GM12801 (cell line): ENCODE data around the gene BNC2.

Experiments
- TF ChIP-seq, protein P1 (sequence below): IDR thresholded peaks from one replicate; pipeline ENCODE4 v1.5.1; 2011; ENCODE audit warnings: control low read depth; ENCODE audit not compliant: insufficient read length; ENCODE audit errors: extremely low read depth

BNC2 gene

DNA sequence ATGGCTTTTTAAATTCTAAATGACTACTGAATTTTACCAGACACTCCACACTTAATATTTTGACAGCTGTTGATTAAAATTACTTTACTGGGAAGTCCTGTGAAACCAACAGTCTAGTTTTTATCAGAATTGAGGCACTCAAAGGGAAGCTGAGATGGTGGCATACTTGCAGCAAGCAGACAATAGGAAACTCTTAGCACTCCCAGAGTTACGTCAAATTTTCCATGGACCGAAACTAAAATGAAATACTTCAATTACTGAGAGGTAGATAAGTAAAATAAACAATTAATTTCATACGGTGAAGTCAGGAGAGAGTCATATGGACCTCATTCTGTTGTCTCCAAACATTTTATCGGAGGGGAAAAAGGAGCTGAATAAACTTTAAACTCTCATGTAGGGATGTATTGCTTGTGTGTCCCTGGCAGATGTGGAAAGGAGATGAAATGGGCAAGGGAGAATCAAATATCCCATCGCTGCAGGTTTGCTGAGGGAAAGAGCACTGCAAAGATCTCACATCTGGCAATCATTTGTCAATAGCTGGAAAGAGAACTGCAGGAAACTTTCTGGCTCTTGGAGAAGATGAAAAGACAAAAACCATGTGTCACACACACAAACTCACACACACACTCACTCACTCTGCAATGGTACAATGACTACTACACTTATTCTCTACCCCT is 189.4 kb downstream of the BNC2 start:
- TF ChIP-seq, protein P1, sequence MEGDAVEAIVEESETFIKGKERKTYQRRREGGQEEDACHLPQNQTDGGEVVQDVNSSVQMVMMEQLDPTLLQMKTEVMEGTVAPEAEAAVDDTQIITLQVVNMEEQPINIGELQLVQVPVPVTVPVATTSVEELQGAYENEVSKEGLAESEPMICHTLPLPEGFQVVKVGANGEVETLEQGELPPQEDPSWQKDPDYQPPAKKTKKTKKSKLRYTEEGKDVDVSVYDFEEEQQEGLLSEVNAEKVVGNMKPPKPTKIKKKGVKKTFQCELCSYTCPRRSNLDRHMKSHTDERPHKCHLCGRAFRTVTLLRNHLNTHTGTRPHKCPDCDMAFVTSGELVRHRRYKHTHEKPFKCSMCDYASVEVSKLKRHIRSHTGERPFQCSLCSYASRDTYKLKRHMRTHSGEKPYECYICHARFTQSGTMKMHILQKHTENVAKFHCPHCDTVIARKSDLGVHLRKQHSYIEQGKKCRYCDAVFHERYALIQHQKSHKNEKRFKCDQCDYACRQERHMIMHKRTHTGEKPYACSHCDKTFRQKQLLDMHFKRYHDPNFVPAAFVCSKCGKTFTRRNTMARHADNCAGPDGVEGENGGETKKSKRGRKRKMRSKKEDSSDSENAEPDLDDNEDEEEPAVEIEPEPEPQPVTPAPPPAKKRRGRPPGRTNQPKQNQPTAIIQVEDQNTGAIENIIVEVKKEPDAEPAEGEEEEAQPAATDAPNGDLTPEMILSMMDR = no peak

DNA sequence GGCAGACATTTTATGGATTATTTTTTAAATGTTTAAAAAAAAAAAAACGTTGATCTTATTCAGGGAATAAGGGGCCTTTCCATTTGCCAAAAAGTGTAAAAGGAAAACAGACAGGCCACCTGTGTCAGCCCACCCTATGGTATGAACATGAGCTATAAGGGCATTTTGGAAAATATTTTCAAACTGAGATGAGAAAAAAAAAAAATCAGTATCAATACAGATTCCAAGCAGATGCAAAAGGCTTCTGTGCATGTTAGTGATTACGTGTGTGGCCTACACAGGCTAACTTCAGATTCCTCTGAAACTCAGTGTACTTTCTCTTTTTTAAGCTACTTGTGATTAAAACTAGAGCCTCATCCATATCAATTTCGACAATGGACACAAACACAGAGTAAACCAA is 189.9 kb downstream of the BNC2 start:
- TF ChIP-seq, protein P1 = no peak

DNA sequence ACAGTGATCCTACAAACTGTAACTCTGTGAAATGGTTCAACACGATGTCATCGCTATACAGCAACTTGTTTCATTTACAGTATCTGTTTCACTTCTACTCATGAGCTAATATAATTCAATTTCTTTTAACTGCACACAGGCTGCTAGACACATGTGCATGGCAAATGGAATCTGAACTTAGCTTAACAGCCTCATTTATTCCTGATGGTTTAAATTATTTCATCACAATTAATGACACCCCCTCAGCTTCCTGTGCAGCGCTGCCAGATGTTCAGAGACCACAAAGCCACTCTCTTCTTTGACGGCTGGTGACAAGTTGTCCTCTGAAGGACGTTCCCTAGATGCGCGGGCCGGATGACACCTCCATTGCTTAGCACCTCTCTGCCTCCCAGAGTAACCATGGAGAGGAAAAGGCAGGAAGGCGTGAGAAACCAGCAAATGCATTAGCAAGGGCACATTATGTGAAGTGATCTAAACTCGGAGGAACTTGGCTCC is 191.1 kb downstream of the BNC2 start:
- TF ChIP-seq, protein P1 = no peak

DNA sequence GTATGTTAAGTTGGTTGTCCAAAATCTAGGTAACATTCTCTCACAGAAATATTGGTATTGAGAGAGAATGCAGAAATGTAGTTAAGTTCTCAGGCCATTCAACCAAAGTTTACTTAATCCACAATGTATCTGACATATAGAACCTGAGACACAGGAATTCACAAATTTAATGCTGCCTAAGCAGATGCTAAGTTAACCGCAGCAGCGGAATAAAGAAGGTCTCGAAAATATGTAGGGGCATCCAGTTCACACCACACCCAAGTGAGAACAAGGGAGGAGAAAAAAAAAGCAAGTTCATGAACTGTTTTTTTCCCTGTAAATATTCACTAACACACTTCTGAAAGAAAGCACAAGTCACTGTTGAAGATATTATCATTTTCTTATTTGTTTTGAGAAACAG is 194.0 kb downstream of the BNC2 start:
- TF ChIP-seq, protein P1 = no peak

DNA sequence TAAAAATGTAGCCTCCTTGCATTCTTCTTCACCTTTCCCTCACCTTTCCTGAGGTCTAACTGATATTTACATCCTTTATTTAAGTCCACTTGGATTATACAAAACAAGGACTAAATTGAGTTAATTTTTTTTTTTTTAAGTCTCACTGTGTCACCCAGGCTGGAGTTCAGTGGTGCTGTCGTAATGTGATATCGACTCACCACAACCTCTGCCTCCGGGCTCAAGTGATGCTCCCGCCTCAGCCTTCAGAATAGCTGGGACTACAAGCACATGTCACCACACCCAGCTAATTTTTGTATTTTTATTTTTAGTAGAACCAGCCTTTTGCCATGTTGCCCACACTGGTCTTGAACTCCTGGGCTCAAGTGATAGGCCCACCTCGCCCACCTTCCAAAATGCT is 195.3 kb downstream of the BNC2 start:
- TF ChIP-seq, protein P1 = no peak

DNA sequence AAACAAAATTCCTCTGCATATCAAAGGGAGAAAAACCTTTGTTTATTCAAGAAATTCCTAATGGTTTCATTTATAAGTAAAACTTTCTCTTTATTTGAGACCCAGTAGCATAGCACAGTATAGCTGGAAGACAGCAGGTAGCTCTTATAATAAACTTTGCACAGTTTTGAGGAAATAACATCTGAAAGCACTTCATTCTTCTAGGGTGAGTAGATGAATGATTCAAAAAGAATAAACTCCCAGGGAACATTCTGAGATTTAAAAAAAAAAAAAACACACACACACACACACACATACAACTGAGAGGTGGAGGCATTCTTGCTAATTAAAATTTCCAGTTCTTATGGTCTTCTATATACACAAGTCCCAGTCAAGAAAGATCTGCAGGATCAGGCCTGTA is 197.3 kb downstream of the BNC2 start:
- TF ChIP-seq, protein P1 = no peak

DNA sequence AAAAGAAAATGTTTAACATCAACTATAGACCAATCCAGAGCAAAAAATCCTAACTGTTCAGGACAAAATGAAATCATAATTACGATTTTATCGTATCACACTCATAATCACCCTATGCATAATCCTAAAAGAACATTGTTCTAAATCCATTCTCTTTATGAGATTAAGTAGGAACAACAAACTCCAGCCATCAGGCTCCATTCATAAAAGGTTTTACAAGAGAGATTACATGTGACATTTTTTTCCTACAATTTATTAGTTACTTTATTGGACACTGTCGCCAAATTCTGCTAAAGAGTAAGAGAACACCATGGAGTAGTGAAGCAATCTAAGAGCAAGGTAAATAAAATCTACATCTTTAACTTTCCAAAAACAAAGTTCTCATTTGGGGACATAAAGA is 198.0 kb downstream of the BNC2 start:
- TF ChIP-seq, protein P1 = no peak
